OCI-LY1 (cell line): ENCODE data around the gene DPP3.

Experiments used
- H2AFZ ChIP-seq: fragments of 200-600 bp; sonication (generic), shearing (Covaris generic); 2 replicates; pipeline ENCODE4 v1.6.0; 2014; ENCODE audit warnings: antibody characterized with exemption, mild to moderate bottlenecking, low read length
- H3F3A ChIP-seq: fragments of 200-600 bp; sonication (generic), shearing (Covaris generic); 2 replicates; pipeline ENCODE4 v1.6.0; 2014; ENCODE audit warnings: mild to moderate bottlenecking, antibody characterized with exemption, low read length, moderate library complexity; ENCODE audit not compliant: insufficient read depth
- H3K27ac ChIP-seq: fragments of 200-600 bp; sonication (generic); 2 replicates; pipeline ENCODE4 v1.5.1; 2014; ENCODE audit warnings: low read length, mixed run types, mild to moderate bottlenecking, low read depth; ENCODE audit not compliant: poor library complexity, severe bottlenecking
- H3K27me3 ChIP-seq: fragments of 200-600 bp; sonication (generic); 2 replicates; pipeline ENCODE4 v1.6.0; 2014; ENCODE audit warnings: antibody characterized with exemption, mild to moderate bottlenecking, low read length, moderate library complexity; ENCODE audit not compliant: insufficient read depth
- H3K36me3 ChIP-seq: fragments of 200-600 bp; sonication (generic); 2 replicates; pipeline ENCODE4 v1.6.1; 2014; ENCODE audit warnings: mild to moderate bottlenecking, antibody characterized with exemption, low read length, moderate library complexity, mixed read lengths; ENCODE audit not compliant: insufficient read depth
- H3K4me1 ChIP-seq: fragments of 200-600 bp; sonication (generic); 2 replicates; pipeline ENCODE4 v1.5.1; 2014; ENCODE audit warnings: mild to moderate bottlenecking, low read length, moderate library complexity; ENCODE audit not compliant: insufficient read depth, severe bottlenecking
- H3K4me2 ChIP-seq: fragments of 200-600 bp; sonication (generic), shearing (Covaris generic); 2 replicates; pipeline ENCODE4 v1.6.1; 2014; ENCODE audit warnings: low read length
- H3K4me3 ChIP-seq: fragments of 200-600 bp; sonication (generic); 2 replicates; pipeline ENCODE4 v1.5.1; 2014; ENCODE audit warnings: low read length, low read depth, mild to moderate bottlenecking, mixed read lengths; ENCODE audit not compliant: poor library complexity, severe bottlenecking
- H3K79me2 ChIP-seq: fragments of 200-600 bp; shearing (Covaris generic); 2 replicates; pipeline ENCODE4 v1.6.1; 2016; ENCODE audit warnings: mixed run types, low read length, mixed read lengths; ENCODE audit not compliant: insufficient read depth
- H3K9ac ChIP-seq: fragments of 200-600 bp; sonication (generic), shearing (Covaris generic); 2 replicates; pipeline ENCODE4 v1.6.1; 2014; ENCODE audit warnings: mild to moderate bottlenecking, low read length, mixed read lengths
- H3K9me2 ChIP-seq: fragments of 200-600 bp; sonication (generic), shearing (Covaris generic); 2 replicates; pipeline ENCODE4 v1.6.1; 2014; ENCODE audit warnings: low read depth, mild to moderate bottlenecking, low read length, mixed read lengths
- H3K9me3 ChIP-seq: fragments of 200-600 bp; shearing (Covaris generic); 2 replicates; pipeline ENCODE4 v1.6.1; 2014; ENCODE audit warnings: low read length, mixed read lengths
- H4K20me1 ChIP-seq: fragments of 200-600 bp; sonication (generic), shearing (Covaris generic); 2 replicates; pipeline ENCODE4 v1.6.0; 2016; ENCODE audit warnings: mild to moderate bottlenecking, low read length; ENCODE audit not compliant: insufficient read depth
- CTCF ChIP-seq: fragments of 200-600 bp; sonication (generic), shearing (Covaris generic); IDR thresholded peaks from 2 replicates; pipeline ENCODE4 v1.5.1; 2017; ENCODE audit warnings: mild to moderate bottlenecking, antibody characterized with exemption, low read length, moderate library complexity, mixed read lengths
- EZH2 ChIP-seq: fragments of 200-600 bp; sonication (generic), shearing (Covaris generic); IDR thresholded peaks from 2 replicates; pipeline ENCODE4 v1.8.0; 2017; ENCODE audit warnings: borderline replicate concordance, mixed run types, mild to moderate bottlenecking, antibody characterized with exemption, low read length, moderate library complexity, mixed read lengths

Gene DPP3

GRCh38 chr11:66549696-66550095 is 69.5 kb downstream of the DPP3 start:
- no peak overlapping the region for H3K4me3 ChIP-seq
- H3K79me2 ChIP-seq = no peaks in the 10 kb centered on the region
- no peak overlapping the region for H3K4me2 ChIP-seq
- H3K27me3 ChIP-seq = peaks cover 3% of the 10 kb centered on the region; the same call in 1 of the 2 replicates
- H3K27ac ChIP-seq = no peak overlapping the region
- H3F3A ChIP-seq = no peaks in the 10 kb centered on the region
- H2AFZ ChIP-seq = no peak overlapping the region
- TF ChIP-seq EZH2 (no peak), CTCF (no peak)
- no peaks in the 10 kb centered on the region for H3K9me2 ChIP-seq
- no peaks in the 10 kb centered on the region for H4K20me1 ChIP-seq
- H3K9me3 ChIP-seq = no peaks in the 10 kb centered on the region
- H3K36me3 ChIP-seq = no peaks in the 10 kb centered on the region
- peaks cover 18% of the 10 kb centered on the region for H3K4me1 ChIP-seq
- H3K9ac ChIP-seq = no peak overlapping the region

- TF ChIP-seq EZH2 = no peak
- no peak overlapping the region for H2AFZ ChIP-seq
- H3K9me2 ChIP-seq = no peaks in the 10 kb centered on the region
- H3K9me3 ChIP-seq = no peaks in the 10 kb centered on the region
- H4K20me1 ChIP-seq = no peaks in the 10 kb centered on the region
- no peak overlapping the region for H3K4me3 ChIP-seq
- no peaks in the 10 kb centered on the region for H3K79me2 ChIP-seq
- no peak overlapping the region for H3K27ac ChIP-seq
- no peak overlapping the region for H3K9ac ChIP-seq
- H3F3A ChIP-seq = no peaks in the 10 kb centered on the region
- peaks cover 3% of the 10 kb centered on the region; the same call in 1 of the 2 replicates for H3K27me3 ChIP-seq
- H3K4me2 ChIP-seq = no peak overlapping the region
- H3K36me3 ChIP-seq = no peaks in the 10 kb centered on the region
- peaks cover 9% of the 10 kb centered on the region for H3K4me1 ChIP-seq
These were observed 70.7 kb downstream of the DPP3 start for GRCh38 chr11:66550887-66551286.

- Histone ChIP-seq H3K9ac (no peak overlapping the region), H3K27me3 (no peaks in the 10 kb centered on the region; the same call in 1 of the 2 replicates), H3K4me3 (no peak overlapping the region), H3K36me3 (no peaks in the 10 kb centered on the region), H3K4me1 (no peaks in the 10 kb centered on the region), H3K79me2 (no peaks in the 10 kb centered on the region), H3F3A (no peaks in the 10 kb centered on the region), H3K4me2 (no peak overlapping the region), H3K27ac (no peak overlapping the region), H2AFZ (no peak overlapping the region), H4K20me1 (no peaks in the 10 kb centered on the region), H3K9me2 (no peaks in the 10 kb centered on the region), H3K9me3 (no peaks in the 10 kb centered on the region)
- TF ChIP-seq EZH2 = no peak
These were observed 74.4 kb downstream of the DPP3 start for GRCh38 chr11:66554602-66555001.

- Histone ChIP-seq H3K9ac (no peak overlapping the region), H3K27me3 (no peaks in the 10 kb centered on the region; the same call in 1 of the 2 replicates), H3K79me2 (no peaks in the 10 kb centered on the region), H2AFZ (no peak overlapping the region), H3K9me3 (no peaks in the 10 kb centered on the region), H3K36me3 (no peaks in the 10 kb centered on the region), H3K9me2 (no peaks in the 10 kb centered on the region), H3K4me3 (no peak overlapping the region), H3F3A (no peaks in the 10 kb centered on the region), H3K27ac (no peak overlapping the region), H3K4me1 (no peaks in the 10 kb centered on the region), H3K4me2 (no peak overlapping the region), H4K20me1 (no peaks in the 10 kb centered on the region)
- TF ChIP-seq EZH2 (no peak), CTCF (no peak)
These were observed 75.2 kb downstream of the DPP3 start for GRCh38 chr11:66555416-66555815.
